DMS79 (cell line): ENCODE data around the gene PPP2R5B.

ENCODE experiments used
- DNase-seq: peaks from one replicate; lab custom pipeline; 2025; lab: John Stamatoyannopoulos, UW

Gene PPP2R5B

DNA sequence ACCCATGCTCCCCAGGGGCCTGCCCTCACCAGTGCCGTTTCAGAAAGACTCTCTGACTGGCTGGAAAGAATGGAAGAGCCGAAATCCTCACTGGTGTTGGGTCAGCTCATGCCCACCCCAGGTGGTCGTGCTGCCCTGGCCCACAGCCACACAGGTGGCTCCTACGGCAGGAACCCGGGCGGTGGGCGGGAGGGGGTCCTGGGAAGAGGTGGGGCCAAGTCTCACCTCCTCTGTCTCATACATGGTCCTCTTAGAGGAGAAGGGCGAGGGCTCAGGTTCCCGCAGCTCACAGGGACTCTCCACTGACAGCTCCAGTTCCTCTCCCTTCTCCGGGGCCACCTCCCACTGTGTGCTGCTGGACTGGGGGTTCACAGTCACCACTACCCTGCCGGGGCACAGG is 15.7 kb upstream of the PPP2R5B start:
- DNase-seq, result no peak

DNA sequence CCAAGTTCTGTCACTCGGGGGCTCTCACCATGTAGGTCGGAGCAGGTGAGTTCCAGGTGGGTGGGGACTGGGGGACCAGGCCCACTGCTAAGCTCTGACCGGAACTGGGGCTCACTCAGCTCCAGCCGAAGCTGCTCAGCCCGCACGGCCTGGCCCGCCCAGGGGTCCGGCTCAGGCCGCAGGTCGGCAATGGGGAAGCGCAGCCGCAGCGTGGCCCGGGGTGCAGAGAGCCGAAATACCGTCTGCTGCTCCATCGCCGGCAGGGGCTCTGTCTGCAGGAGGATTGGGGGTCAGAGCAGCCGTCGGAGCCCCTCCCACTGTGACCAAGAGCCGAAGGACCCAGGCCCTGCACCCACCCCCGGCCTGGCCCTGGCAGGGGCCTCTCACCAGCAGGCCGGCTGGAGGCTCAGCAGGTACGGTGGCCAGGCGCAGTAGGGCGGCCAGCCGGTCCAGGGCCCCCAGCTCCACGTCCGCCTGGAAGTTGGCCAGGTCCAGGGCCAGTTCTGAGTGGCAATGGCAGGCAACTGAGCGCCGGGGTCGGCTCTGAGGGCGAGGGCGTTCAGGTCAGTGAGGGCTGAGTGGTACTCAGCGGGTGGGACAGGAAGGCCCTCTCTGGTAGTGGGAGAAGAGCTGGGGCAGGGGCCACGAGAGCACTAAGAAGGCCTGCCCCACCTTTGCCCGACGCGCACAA is 14.7 kb upstream of the PPP2R5B start:
- no peak for DNase-seq

DNA sequence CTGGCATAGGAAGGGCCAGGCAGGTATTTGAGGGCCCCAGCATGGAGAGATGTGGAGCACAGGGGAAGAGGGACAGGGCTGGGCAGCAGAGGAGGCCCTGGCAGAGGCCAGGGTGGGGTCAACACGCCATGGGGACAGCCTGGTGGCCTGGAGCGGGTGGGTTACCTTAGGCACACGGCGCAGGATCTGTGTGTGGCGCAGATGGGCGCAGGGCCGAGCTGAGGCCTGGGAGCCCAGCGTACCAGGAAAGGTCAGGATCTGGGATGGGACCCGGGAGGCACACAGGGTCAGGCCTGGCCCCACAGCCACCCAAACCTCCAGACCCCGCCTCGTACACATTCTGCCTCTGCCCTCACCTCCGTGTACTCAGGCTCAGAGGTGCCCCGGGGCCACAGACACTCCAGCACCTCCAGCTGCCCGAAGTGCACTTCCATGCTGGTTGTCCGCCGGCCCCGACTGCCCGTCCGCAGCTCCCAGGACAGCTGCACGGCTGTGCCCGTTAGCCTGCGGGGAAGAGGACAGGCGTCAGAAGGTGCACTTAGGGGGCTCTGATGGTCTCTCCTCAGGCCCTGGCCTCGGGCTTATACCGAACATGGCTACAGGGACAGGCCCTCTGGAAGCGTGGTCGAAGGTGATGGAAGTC is 13.9 kb upstream of the PPP2R5B start:
- no peak for DNase-seq

DNA sequence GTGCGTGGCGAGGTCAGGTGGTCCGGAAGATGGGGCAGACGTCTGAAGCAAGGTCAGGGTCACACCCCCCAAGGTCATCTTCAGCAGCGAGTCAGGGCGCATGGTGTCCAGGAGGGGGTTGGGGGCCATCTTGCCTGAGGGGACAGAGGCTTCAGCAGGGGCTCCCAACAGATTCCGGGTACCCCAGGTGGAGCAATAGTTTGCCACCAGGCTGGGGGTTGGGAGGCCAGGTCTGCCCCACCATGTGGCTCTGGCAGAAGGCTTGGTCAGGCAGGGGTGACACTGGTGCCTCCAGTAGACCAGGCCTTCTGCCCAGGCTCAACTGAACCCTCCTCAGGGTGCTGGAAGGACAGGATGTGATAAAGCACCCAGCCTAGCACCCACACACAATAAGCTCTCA is 13.3 kb upstream of the PPP2R5B start:
- DNase-seq, result no peak

DNA sequence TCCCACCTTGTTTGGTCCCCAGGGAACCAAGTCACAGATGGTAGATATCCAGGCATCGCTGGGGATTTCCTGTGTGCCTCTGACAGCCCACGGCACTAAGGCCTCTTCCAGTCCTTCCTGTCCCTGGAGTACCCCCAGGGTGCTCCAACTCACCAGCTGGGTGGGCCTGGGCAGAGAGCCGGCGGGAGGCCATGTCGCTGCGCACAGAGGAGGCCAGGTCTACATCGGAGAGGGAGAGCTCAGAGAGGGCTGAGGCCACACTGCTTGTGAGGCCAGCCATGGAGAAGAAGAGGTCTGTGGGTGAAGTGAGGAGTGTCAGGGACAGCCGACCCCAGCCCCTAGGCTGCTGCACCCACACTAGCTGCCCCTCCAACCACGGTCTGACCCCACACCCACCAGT is 12.8 kb upstream of the PPP2R5B start:
- DNase-seq, result no peak

DNA sequence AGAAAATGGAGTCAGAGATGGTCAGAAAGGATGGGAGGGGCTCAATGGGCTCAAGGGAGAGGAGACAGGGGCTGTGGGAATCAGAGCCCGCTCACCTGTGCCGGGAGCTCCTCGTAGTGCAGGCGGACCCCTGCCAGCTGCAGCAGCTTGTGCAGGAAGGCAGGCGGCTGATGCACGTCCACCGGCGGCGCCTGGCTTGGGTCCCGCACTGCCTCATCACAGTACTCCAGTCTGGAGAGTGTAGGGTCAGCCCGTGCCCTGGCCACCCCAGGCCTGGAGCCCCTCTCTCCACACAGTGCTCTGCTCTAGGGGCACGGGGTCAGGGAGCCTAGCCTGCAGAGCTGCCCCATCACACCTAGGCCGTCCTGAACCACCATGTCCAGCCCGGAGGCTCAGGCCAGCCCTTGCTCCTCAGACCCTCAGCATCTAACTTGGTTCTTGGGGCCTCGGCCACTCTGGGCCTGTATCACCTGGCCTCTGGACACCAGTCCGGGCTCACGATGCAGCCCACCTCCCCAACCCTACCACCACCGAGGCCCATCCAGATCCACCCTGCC is 11.2 kb upstream of the PPP2R5B start:
- DNase-seq, result no peak

DNA sequence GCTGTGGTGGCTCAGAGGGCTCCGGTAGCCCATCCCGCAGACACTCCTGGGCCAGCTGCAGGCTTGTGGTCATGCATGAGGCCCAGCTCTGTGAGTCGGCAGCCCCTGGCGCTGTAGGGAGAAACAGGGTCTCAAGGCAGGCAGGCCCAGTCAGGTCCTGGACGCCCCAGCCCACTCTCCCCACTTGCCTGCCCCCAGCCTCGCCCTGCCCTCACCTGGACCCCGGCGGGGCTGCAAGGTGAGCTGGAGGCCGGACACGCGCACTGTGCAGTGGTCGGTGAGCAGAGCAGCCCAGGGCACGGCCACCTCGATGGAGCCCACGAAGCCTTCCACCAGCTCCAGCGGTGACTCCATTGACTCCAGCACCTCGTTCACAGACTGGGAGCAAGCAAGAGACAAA is 10.4 kb upstream of the PPP2R5B start:
- DNase-seq, result no peak

DNA sequence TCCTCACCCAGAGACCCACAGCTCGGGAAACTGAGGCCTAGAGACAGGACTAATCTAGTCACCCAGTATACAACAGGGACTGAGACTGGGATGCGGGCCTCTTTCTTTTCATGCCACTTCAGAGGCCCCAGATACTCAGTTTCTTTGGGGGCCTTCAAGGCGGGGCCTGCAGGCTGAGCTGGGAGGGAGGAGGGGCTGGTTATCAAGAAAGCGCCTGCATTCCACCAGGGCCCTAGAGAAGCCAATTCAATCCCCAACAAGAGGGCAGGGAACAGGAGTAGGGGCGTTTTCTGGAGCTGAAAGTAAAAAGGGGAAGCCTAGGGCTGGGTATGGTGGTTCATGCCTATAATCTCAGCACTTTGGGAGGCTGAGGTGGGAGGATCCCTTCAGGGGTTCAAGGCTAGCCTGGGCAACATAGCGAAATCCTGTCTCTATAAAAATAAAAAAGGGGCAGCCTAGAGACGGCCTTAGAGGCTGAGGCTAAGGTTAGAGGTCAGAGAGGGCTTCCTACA is 9.1 kb upstream of the PPP2R5B start:
- DNase-seq, result no peak

DNA sequence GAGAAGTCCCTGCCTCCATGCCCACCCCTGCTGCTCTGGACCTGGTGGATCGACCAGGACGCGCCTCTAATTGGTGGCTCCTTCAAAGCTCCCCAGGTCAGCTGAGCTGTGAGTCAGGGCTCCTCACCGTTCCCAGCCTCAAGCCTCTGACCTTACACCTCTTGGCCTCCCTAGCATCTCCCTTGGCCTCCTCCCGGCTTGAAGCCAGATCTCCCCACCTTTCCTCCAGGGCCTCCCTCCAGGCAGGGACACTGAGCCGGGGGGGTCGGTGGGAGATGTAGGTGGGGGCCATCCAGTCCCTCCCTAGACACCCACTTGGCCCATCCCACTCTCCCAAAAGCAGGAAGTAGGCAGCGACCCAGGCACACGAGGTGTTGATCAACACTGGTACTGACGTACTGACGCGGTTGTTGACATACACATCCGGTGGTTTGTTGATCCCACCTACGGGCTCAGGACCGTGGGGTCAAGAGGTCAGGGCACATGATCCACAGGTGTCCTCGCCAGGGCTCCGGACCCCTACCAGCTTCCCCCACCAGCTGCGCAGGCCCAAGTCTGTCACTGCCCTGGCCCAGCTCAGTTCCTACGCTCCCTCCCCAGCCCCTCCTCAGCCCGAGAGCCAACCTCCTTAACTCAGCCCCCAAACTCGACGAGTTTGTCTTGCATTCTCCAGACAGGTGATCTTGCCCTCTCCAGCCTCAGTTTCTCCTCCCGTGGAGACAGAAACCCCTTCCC is 8.3 kb upstream of the PPP2R5B start:
- no peak for DNase-seq

DNA sequence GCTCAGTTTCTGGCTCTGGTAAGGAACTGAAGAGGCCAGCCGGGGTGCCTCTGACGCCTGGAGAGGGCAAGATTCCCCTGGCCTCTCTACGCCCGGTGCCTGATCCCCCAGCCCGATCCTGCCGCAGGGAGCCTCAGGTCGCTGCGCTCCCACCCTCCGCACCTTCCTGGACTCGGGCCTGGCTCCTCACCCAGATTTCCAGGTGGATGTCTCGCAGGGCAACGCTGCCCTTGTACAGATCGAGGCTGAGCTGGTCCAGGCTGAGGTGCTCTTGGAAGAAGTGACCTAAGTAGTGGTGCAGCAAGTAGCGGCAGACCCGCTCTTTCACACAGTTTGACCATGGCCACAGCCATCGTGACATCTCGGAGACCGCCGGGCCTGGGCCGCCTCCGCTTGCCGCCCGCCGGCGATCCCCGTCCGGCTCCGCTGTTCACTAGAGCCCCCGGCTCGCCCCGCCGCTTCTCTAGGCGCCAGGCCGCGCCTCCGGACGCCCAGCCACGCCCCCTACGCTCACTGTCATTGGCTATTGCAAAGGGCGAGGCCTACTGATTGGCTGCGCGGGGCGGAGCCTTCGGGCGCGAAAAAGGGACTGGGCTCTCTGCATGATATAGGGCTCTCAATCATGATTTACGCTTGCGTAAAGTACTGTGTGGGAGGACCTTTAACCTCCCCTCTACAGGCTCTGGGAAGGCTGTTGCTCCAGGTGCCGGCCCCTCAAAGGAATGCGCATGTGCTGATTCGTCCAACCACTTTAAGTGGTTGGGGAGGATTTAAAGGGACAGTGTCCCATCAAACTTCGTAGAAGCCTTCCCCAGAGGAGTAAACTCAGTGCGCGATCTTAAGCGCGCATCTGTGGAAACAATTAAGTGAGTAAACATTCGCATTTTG is 7.5 kb upstream of the PPP2R5B start, which contains the start of gene ATG2A:
Gene ATG2A (minus strand): TSS at position 435 of the 888 bp plus-strand sequence. CDS start 74 bp downstream, at position 361.
- peak; percentile 99 for DNase-seq

DNA sequence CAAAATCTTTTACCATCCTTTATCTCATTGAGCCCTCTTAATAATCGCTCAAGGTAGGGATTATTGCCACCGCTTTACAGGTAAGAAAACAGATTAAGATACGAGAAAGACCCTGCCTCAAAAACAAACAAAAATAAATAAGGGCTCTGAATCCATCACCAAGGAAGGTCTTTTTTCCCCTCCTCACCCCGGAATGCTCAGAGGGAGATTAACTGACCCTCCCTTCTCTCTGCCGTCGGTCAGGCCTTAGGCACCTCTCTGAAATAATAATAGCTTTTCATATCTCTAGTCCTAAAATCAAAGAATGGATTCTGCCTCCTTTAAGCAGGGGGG is 6.9 kb upstream of the PPP2R5B start:
- DNase-seq, result no peak

DNA sequence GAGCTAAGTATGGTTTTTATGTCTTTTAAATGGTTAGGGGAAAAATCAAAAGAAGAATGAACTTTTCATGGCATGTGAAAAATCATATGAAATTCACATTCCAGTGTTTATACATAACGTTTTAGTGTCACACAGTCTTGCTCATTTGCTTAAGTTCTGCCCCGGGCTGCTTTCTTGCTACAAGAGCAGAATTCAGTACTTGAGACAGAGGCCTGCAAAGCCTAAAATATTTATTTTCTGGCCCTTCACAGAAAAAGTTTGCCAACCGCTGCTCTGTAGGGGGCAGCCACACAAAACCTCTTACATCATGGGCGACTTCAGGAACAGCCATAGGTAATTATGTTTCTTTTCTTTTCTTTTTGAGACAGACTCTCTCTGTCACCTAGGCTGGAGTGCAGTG is 6.5 kb upstream of the PPP2R5B start:
- no peak for DNase-seq

DNA sequence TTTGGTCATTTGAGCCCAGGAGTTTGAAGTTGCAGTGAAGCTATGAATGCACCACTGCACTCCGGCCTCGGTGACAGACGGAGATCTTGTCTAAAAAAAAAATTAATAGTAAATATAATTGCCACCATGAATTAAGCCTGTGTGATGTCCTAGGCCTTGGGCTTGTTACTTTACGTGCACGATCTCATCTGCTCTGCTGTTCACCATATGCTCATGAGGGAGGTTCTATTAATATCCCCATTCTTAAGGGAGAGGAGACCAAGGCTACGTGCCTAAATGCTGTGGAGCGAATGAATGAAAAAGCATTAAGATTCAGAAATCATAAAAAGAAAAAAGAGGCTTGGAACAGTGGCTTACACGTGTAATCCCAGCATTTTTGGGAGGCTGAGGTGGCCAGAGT is 4.9 kb upstream of the PPP2R5B start:
- no peak for DNase-seq

DNA sequence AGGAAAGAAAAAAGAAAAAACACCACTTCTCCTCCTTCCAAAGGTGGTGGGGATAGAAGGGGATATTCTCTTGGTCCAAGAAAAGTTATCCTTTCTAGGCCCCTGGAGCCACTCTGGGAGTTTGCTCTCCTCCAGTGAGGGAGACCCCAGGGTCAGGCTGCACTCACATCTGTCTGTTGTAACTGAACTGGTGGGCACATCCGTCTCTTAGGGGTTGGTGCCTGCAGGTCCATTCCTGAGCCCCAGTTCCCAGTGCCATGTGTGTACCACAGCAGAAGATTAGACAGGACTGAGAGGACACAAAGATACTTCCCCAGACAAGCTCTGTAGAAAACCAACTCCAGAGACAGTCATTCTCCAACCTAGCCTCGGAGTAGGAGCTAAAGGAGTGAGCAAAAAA is 4.4 kb upstream of the PPP2R5B start:
- DNase-seq, result no peak

DNA sequence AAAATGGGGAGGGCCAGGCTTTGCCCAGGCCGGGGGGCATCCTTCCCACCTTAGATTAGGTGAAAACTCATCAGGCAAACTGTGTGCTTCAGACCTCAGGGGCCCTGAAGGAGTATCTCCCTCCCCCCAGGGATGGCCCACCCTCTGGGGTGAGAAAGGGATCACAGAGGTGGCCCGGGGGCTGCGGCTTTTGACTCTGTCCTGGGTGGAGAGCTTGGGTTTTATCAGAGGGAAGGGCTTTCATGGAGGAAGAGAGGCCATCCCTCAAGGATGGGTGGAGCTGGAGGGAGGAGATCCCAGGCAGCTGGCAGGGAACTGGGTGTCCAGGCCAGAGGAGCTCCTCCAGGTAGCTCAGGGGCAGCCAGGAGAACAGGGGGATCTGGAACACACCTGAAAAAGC is 3.1 kb upstream of the PPP2R5B start:
- DNase-seq, result no peak

DNA sequence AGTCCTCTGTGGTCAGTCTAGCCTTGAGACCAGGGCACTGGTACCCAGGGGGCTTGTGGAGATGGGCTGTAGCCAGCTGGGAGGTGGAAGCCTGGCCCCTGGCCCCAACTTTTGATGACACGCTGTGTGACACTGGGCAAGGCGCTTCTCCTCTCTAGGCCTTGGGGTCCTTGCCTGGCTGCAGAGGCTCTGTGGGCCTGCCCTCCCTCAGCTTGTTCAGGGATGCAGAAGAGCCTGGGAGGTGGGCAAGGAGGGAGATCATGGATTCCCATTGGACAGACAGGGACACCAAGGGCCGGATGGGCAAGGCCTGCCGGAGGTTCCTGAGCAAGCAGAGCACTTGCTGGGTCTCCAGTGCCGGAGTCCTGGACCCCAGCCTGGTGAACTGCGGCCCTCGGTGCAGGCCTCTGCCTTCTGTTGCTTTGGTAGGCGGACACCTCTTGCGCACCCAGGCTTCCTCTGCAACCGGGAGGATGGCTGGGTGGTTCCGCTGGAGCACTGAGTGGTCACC is 1.3 kb upstream of the PPP2R5B start:
- DNase-seq, result no peak

DNA sequence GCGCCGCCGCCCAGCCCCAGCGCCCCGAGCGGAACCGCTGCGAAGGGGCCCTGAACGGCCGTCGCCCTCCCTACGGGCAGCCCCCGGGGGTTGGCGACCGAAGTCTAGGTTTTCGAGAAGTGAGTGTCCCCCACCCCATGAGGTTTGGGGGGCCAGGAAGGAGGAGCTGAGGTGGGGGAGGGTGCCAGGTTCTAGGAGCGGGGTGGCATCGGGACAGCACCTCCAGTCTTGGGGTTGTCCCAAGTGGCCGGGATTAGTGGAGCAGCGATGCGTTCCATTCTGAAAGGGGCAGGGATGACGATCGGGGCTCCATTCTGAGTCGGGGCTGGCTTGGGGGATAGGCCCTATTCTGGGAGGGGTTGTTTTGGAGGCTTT is 408 bp downstream of the PPP2R5B start:
- DNase-seq, result no peak

DNA sequence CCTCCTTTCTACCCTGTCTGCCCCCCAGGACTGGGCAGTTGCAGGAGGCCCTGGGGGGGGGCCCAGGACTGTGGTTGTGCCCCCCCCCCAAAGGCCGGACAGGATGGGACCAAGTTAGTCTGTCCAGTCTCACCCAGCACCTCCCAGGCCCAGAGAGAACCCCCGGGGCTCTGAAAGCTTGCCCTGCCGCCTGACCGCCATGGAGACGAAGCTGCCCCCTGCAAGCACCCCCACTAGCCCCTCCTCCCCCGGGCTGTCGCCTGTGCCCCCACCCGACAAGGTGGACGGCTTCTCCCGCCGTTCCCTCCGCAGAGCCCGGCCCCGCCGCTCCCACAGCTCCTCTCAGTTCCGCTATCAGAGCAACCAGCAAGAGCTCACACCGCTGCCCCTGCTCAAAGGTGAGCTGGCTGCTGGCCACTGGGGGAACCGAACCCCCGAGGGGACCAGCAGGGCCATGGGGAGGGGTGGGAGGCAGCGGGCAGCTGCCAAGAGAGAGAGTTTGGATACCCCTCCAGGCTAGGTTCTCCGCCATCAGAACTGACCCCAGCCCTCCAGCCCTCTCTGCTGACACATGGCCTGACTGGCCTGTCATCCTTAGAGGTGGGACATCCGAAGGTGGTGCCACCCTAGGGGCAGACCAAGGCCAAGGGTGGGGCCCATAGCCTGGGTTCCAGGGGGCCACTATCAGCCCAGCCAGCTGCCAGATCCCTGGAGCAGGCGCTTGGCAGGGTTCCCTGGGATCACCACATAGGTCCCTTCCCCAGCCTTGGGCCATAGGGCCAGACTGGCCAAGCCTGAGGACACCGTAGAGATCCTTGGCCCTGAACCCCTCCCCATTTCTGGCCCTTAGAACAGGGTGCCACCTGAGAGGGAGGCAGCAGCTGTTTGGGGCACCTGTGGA is 1.3 kb downstream of the PPP2R5B start:
- DNase-seq, result no peak

DNA sequence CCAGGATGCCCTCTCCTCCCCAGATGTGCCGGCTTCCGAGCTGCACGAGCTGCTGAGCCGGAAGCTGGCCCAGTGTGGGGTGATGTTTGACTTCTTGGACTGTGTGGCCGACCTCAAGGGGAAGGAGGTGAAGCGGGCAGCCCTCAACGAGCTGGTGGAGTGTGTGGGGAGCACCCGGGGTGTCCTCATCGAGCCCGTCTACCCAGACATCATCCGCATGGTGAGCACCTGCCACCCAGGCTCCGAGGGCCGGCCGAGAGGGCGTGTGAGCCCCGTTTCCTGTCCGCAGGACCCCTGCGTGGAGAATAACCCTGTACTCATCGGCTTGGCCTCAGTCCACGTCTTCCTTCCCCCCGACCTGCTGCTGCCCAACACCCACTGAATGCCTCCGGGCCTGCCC is 2.2 kb downstream of the PPP2R5B start:
- DNase-seq, result no peak

DNA sequence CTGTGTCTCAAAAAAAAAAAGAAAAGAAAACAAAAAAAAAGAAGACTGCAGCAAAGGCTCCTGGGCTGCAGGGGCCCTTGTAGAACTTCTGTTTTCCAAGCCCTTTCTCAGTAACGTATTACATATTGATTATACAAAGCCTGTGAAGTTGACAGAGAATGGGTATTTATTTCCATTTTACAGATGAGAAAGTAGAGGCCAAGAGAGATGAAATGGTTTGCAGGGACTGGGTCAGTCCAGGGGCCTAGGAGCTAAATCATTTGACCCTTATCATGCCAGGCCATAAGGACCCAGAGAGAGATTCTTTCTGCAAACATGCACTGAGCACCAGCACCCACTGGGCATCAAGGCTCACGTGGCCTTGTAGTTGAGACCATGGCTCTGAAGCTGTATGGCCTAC is 4.5 kb downstream of the PPP2R5B start:
- no peak for DNase-seq

DNA sequence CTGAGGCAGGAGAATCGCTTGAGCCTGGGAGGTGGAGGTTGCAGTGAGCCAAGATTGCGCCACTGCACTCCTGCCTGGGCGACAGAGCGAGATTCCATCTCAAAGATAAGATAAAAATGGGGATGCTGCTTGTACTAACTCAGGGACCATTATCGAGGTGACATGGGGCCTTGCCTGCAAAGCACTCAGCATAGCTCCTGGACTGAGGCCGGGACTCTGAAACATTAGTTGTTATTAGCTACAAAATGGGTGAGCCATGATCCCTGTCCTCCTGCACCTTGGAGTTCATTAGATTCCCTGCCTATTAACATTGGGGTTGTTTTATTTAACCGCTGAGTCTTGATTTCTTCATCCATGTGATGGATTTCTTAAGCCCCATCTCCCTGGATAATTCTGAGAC is 5.1 kb downstream of the PPP2R5B start:
- DNase-seq, result no peak
